DOHH2 (cell line): ENCODE results near the gene KITLG.

Source experiments
- H3F3A ChIP-seq: fragments of 200-600 bp; sonication (generic), shearing (Covaris generic); 2 replicates; pipeline ENCODE4 v1.6.0; 2016; ENCODE audit warnings: antibody characterized with exemption, mild to moderate bottlenecking; ENCODE audit not compliant: control insufficient read depth, insufficient read depth
- H3K27ac ChIP-seq: fragments of 200-600 bp; sonication (generic); 2 replicates; pipeline ENCODE4 v1.5.1; 2014; ENCODE audit warnings: low read depth, mild to moderate bottlenecking, low read length, moderate library complexity
- H3K27me3 ChIP-seq: fragments of 200-600 bp; sonication (generic); 2 replicates; pipeline ENCODE4 v1.6.1; 2014; ENCODE audit warnings: mild to moderate bottlenecking, low read length, mixed read lengths; ENCODE audit not compliant: control insufficient read depth
- H3K36me3 ChIP-seq: fragments of 200-600 bp; sonication (generic); 2 replicates; pipeline ENCODE4 v1.6.1; 2014; ENCODE audit warnings: mild to moderate bottlenecking, low read length, moderate library complexity, mixed read lengths; ENCODE audit not compliant: control insufficient read depth
- H3K4me1 ChIP-seq: fragments of 200-600 bp; sonication (generic); 2 replicates; pipeline ENCODE4 v1.6.1; 2014; ENCODE audit warnings: mild to moderate bottlenecking, low read length, mixed read lengths; ENCODE audit not compliant: control insufficient read depth
- H3K4me2 ChIP-seq: fragments of 200-600 bp; sonication (generic); 2 replicates; pipeline ENCODE4 v1.6.0; 2014; ENCODE audit warnings: mild to moderate bottlenecking, low read length, moderate library complexity
- H3K4me3 ChIP-seq: fragments of 200-600 bp; sonication (generic); 2 replicates; pipeline ENCODE4 v1.5.1; 2014; ENCODE audit warnings: mild to moderate bottlenecking, low read length, mixed read lengths
- H3K79me2 ChIP-seq: fragments of 200-600 bp; sonication (generic); 2 replicates; pipeline ENCODE4 v1.6.1; 2014; ENCODE audit warnings: mild to moderate bottlenecking, low read length, mixed read lengths; ENCODE audit not compliant: control insufficient read depth
- H3K9me2 ChIP-seq: fragments of 200-600 bp; sonication (generic); replicated peaks from 2 replicates; pipeline ENCODE4 v1.6.1; 2014; ENCODE audit warnings: mild to moderate bottlenecking, low read length, mixed read lengths; ENCODE audit not compliant: control insufficient read depth
- H3K9me3 ChIP-seq: fragments of 200-600 bp; sonication (generic); 2 replicates; pipeline ENCODE4 v1.6.1; 2014; ENCODE audit warnings: antibody characterized with exemption, low read length, mixed read lengths; ENCODE audit not compliant: control insufficient read depth, insufficient read depth
- H4K20me1 ChIP-seq: fragments of 200-600 bp; sonication (generic); 2 replicates; pipeline ENCODE4 v1.6.0; 2014; ENCODE audit warnings: low read depth, mild to moderate bottlenecking, antibody characterized with exemption, low read length, moderate library complexity; ENCODE audit not compliant: control insufficient read depth, insufficient read depth
- EZH2phosphoT487 ChIP-seq: fragments of 200-600 bp; sonication (generic); IDR thresholded peaks from 2 replicates; pipeline ENCODE4 v1.6.1; 2017; ENCODE audit warnings: borderline replicate concordance, mild to moderate bottlenecking, antibody characterized with exemption, low read length, moderate library complexity, mixed read lengths
- TF ChIP-seq, protein P1 (sequence below): fragments of 200-600 bp; sonication (generic); IDR thresholded peaks from one replicate; pipeline ENCODE4 v1.5.1; 2014; ENCODE audit warnings: antibody characterized with exemption, mild to moderate bottlenecking, low read depth, low read length; ENCODE audit not compliant: poor library complexity, severe bottlenecking

KITLG gene

DNA sequence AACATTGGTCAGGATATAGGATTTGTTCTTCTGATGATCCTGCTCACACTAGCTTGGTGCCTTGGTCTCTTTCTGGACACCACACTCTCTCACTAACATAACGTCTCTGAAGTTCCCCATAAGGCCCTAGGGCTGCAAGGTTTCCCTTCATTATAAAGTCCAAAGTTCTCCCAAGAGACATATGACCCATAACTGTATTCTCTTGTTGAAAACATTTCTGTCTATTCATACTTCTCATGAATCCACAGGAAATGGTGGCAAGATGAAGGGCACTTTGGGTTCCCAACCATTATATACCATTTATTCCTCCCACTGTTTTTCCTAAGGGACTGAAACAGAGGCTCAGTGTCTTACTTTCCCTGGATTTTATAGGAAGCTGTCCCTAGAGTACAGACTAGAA lies 37.1 kb upstream of the KITLG start:
- no peaks in the 10 kb centered on the region for H3F3A ChIP-seq

DNA sequence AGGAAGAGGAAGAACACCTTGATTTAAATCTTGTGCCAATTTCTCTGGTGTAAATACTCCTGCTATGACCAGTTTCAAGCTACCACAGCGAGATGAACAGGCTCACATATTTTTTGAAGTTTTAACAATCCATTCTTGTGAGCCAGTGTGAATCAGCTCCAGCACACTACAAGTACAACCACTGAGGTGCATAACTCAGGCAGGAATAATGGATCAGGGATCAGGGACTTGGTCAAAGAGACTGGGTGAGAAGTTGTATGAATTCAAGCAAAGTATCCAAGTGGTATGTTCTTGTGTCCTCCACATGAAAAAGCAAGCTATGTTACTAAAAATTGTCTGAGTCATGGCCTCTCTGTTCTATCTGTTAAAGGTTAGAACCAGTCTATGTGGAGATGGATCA lies 35.2 kb upstream of the KITLG start:
- no peak for TF ChIP-seq EZH2phosphoT487
- TF ChIP-seq, protein P1, sequence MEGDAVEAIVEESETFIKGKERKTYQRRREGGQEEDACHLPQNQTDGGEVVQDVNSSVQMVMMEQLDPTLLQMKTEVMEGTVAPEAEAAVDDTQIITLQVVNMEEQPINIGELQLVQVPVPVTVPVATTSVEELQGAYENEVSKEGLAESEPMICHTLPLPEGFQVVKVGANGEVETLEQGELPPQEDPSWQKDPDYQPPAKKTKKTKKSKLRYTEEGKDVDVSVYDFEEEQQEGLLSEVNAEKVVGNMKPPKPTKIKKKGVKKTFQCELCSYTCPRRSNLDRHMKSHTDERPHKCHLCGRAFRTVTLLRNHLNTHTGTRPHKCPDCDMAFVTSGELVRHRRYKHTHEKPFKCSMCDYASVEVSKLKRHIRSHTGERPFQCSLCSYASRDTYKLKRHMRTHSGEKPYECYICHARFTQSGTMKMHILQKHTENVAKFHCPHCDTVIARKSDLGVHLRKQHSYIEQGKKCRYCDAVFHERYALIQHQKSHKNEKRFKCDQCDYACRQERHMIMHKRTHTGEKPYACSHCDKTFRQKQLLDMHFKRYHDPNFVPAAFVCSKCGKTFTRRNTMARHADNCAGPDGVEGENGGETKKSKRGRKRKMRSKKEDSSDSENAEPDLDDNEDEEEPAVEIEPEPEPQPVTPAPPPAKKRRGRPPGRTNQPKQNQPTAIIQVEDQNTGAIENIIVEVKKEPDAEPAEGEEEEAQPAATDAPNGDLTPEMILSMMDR = no peak

More for the DNA sequence above, 37.1 kb upstream of the KITLG start:
- no peak overlapping the region for H3K4me3 ChIP-seq
- H3K27me3 ChIP-seq = no peaks in the 10 kb centered on the region
- no peaks in the 10 kb centered on the region for H4K20me1 ChIP-seq
- H3K4me2 ChIP-seq = no peak overlapping the region
- H3K9me3 ChIP-seq = no peaks in the 10 kb centered on the region
- no peaks in the 10 kb centered on the region for H3K36me3 ChIP-seq
- H3K79me2 ChIP-seq = no peaks in the 10 kb centered on the region
- no peaks in the 10 kb centered on the region for H3K9me2 ChIP-seq
- TF ChIP-seq, protein P1 = no peak
- no peak for TF ChIP-seq EZH2phosphoT487
- H3K27ac ChIP-seq = no peak overlapping the region
- H3K4me1 ChIP-seq = no peaks in the 10 kb centered on the region

DNA sequence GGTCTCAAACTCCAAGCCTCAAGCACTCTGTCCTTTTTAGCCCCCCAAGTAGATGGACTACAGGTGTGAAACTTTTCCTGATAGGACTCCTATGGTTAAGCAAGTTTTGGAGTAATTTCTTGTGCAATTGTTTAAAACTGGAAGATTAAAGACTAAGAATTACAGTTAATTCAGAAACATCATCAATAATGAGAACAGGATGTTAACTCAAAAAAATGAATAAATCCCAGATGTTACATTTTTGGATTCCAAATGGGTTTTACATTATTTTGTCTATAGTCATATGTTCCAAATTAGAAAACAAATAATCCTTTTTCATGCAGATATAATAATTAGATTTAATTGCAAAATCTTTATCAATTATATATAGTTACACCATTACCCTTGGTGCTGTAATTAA lies 24.4 kb upstream of the KITLG start:
- no peaks in the 10 kb centered on the region for H3K9me3 ChIP-seq
- H3K27ac ChIP-seq = no peak overlapping the region
- H4K20me1 ChIP-seq = no peaks in the 10 kb centered on the region
- no peaks in the 10 kb centered on the region for H3F3A ChIP-seq
- H3K9me2 ChIP-seq = no peaks in the 10 kb centered on the region
- H3K36me3 ChIP-seq = no peaks in the 10 kb centered on the region
- H3K4me2 ChIP-seq = no peak overlapping the region
- no peaks in the 10 kb centered on the region for H3K4me1 ChIP-seq
- H3K79me2 ChIP-seq = no peaks in the 10 kb centered on the region
- no peaks in the 10 kb centered on the region for H3K27me3 ChIP-seq
- H3K4me3 ChIP-seq = no peak overlapping the region
- no peak for TF ChIP-seq EZH2phosphoT487
- TF ChIP-seq, protein P1 = no peak

More for the DNA sequence above, 35.2 kb upstream of the KITLG start:
- Histone ChIP-seq H3F3A (no peaks in the 10 kb centered on the region), H3K9me2 (no peaks in the 10 kb centered on the region), H3K27me3 (no peaks in the 10 kb centered on the region), H3K9me3 (no peaks in the 10 kb centered on the region), H4K20me1 (no peaks in the 10 kb centered on the region), H3K4me1 (no peaks in the 10 kb centered on the region), H3K27ac (no peak overlapping the region), H3K4me2 (no peak overlapping the region), H3K4me3 (no peak overlapping the region), H3K79me2 (no peaks in the 10 kb centered on the region), H3K36me3 (no peaks in the 10 kb centered on the region)

DNA sequence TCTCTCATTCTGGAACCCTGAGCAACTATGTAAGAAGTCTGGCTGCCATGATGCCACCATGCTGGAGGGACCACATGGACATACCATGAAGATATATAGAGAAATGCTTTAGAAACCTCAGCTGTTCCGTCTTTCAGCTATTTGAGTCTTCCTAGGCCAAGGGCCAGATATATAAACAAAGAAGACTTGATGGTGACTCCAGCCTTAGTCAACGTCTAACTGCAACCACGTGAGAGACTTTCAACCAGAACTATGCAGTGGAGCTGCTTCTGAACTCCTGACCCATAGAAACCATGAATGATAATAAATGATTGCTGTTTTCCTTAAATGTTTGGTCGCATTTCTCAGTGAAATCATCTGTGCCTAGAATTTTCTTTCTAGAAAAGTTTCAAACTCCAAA lies 20.0 kb upstream of the KITLG start:
- Histone ChIP-seq H3K79me2 (no peaks in the 10 kb centered on the region), H3K9me3 (no peaks in the 10 kb centered on the region), H3K36me3 (no peaks in the 10 kb centered on the region), H3K4me1 (no peaks in the 10 kb centered on the region), H3F3A (no peaks in the 10 kb centered on the region), H3K4me2 (no peak overlapping the region), H3K9me2 (no peaks in the 10 kb centered on the region), H3K27me3 (no peaks in the 10 kb centered on the region), H3K27ac (no peak overlapping the region), H3K4me3 (no peak overlapping the region), H4K20me1 (no peaks in the 10 kb centered on the region)
- TF ChIP-seq, protein P1 = no peak
- TF ChIP-seq EZH2phosphoT487 = no peak
